Pancreas (tissue), 10 donors: Measurements from ENCODE around the gene SRPK2. TPM values are rescaled to one million over a fixed set of nuclear protein-coding genes. Genes with fewer than 3 reads are reported as not detected.
"Not testable (repeated sequence)": the region's sequence is repeated elsewhere in the genome, so short reads cannot be mapped to it uniquely, and the experiment has no call there.

Source experiments
- ATAC-seq, 4 donors: fragments of 200-7000 bp; cut with Tn5 transposase; one replicate each; pipeline versions ENCODE4 v1.8.0 to v1.9.1; 2020; ENCODE audit warnings: mild to moderate bottlenecking in 4 of 4, moderate library complexity in 4 of 4
- DNase-seq, 6 donors: peaks; one replicate each; pipeline ENCODE4 v3.0.0-alpha.2; 2020
- FAIRE-seq: peaks from 2 replicates; lab custom pipeline; 2012; peaks lifted over from hg19 to GRCh38; lab: Jason Lieb, UNC
- H3K27ac ChIP-seq, 4 donors: fragments of 200-600 bp; sonication (generic); 1 replicate in 3 of 4; 2 replicates in 1 of 4; pipeline versions ENCODE4 v1.5.0 to v1.8.0; 2020
- H3K27me3 ChIP-seq, 4 donors: fragments of 200-600 bp; one replicate each; pipeline ENCODE4 v1.8.0; 2021
- H3K36me3 ChIP-seq, 3 donors: fragments of 200-600 bp; sonication (generic) in 1 of 3; one replicate each; pipeline versions ENCODE4 v1.5.0 to v1.8.0; 2020 to 2021
- H3K4me1 ChIP-seq, 3 donors: fragments of 200-600 bp; one replicate each; pipeline ENCODE4 v1.8.0; 2021
- H3K4me3 ChIP-seq, 4 donors: fragments of 200-600 bp; sonication (generic) in 2 of 4; one replicate each; pipeline versions ENCODE4 v1.5.0 to v1.8.0; 2020 to 2021
- H3K9me3 ChIP-seq, 4 donors: fragments of 200-600 bp; one replicate each; pipeline ENCODE4 v1.8.0; 2021
- CTCF ChIP-seq, 4 donors: fragments of 200-600 bp; sonication (generic) in 3 of 4; IDR thresholded peaks; one replicate each; pipeline versions ENCODE4 v1.5.0 to v1.8.0; 2021; ENCODE audit warnings: antibody characterized with exemption in 4 of 4
- WGBS, 2 donors: extraction: QIAGEN DNeasy Blood & Tissue Kit; methylation state at CpG; one replicate each; pipeline ENCODE4 v1.1.7; 2013; 5-methylcytosine and 5-hydroxymethylcytosine counted together
- intact Hi-C, 3 donors: fragments of 100-400 bp; cut with DNase I; formaldehyde crosslinking; loops; one replicate each; pipeline versions ENCODE4 v1.11.1 to v1.14.2; 2022
- polyA plus RNA-seq, 2 donors: library from polyadenylated mRNA; stranded (reverse); fragments of 200-250 nt; gene quantifications; one replicate each; pipeline ENCODE4 v1.2.3, GENCODE V29; 2013
- total RNA-seq, 6 donors: library from RNA; stranded (reverse); fragmentation: NEBNext Ultra II Directional in 4 of 6; extraction: Animal tissue kit (Norgen Biotek cat#: 25700) in 4 of 6; gene quantifications; one replicate each; pipeline versions ENCODE4 v1.2.1 to v1.2.4, GENCODE V29; 2021 to 2023
- donor health status: healthy with polysubstance abuse.
- donor health status: DM: no; HTN: no; CAD: no; lungs with moderate emphysema.
- donor health status: DM: no; HTN: no; CAD: no.
- donor health status: control.
- donor health status: control.
- donor health status: Bipolar disorder and iron deficiency.
- donor health status: DM: yes; HTN: yes; CAD: no.
- donor health status: DM: no; HTN: no; CAD: no.
- donor health status: DM: no; HTN: no; CAD: no.
- donor health status: DM: yes; HTN: yes; CAD: no.

Gene SRPK2
- 10 to 100 TPM; 14.7 to 27.4 (median 17.2) TPM for total RNA-seq
- polyA plus RNA-seq, result 10 to 100 TPM in 1 of 2 donors, 1 to 10 TPM in 1; 6.5 to 12.2 TPM

GRCh38 chr7:105388356-105389087, at the start of gene SRPK2:
Gene SRPK2 (minus strand): TSS chr7:105388921.
- no peak for TF ChIP-seq CTCF (IDR thresholded peaks at IDR 0.05)
- H3K27ac ChIP-seq, result peak within 1 kb of the TSS; percentile 49 to 72 (median 55)
- H3K4me1 ChIP-seq, result peaks cover 0 to 6% (median 5%) of the 10 kb centered on the region in 3 donors
- WGBS, 2 donors, result 0 to 1% methylated on average over 23 to 98 of the region's 113 CpGs
- peak; percentile 88 to 90 (median 88) for ATAC-seq
- intact Hi-C loops, result no loop called here
- FAIRE-seq, result no peak
- no peaks in the 10 kb centered on the region for H3K9me3 ChIP-seq
- peak within 1 kb of the TSS; percentile 85 to 98 (median 92) for H3K4me3 ChIP-seq
- no peaks in the 10 kb centered on the region for H3K36me3 ChIP-seq
- peak; percentile 75 to 90 (median 78) for DNase-seq
- H3K27me3 ChIP-seq, result no peaks in the 10 kb centered on the region

- ATAC-seq (no peak), FAIRE-seq (no peak), DNase-seq (no peak)
- Histone ChIP-seq H3K36me3 (no peaks in the 10 kb centered on the region), H3K9me3 (no peaks in the 10 kb centered on the region), H3K27ac (no peak overlapping the region), H3K4me1 (no peaks in the 10 kb centered on the region), H3K27me3 (no peaks in the 10 kb centered on the region), H3K4me3 (no peak overlapping the region)
- no peak for TF ChIP-seq CTCF (IDR thresholded peaks at IDR 0.05)
- intact Hi-C loops, result no loop called here
- WGBS, 2 donors, result 99 to 100% methylated on average over 1 of the region's 1 CpG
Observed at GRCh38 chr7:105438254-105438653, 49.5 kb upstream of the SRPK2 start.

- H3K4me1 ChIP-seq, H3K36me3 ChIP-seq, FAIRE-seq, ATAC-seq, H3K27me3 ChIP-seq, DNase-seq, H3K27ac ChIP-seq, H3K9me3 ChIP-seq, H3K4me3 ChIP-seq, intact Hi-C loops: not testable (repeated sequence)
- WGBS, 2 donors, result 91 to 92% methylated on average over 6 of the region's 6 CpGs
Observed at GRCh38 chr7:105437356-105437755, 48.6 kb upstream of the SRPK2 start.

- Histone ChIP-seq H3K27ac (peak overlapping the region in 1 of 4 donors; percentile 36), H3K4me1 (peaks cover 0 to 4% (median 0%) of the 10 kb centered on the region in 3 donors), H3K9me3 (no peaks in the 10 kb centered on the region), H3K27me3 (no peaks in the 10 kb centered on the region), H3K36me3 (no peaks in the 10 kb centered on the region), H3K4me3 (no peak overlapping the region)
- FAIRE-seq (no peak), ATAC-seq (peak; percentile 66 to 84 (median 80)), DNase-seq (peak in 2 of 6 donors; percentile 32 to 33)
- intact Hi-C loops, result no loop called here
- WGBS, 2 donors, result 10 to 11% methylated on average over 4 of the region's 4 CpGs
- peak in 2 of 4 donors; percentile 8 to 31 for TF ChIP-seq CTCF (IDR thresholded peaks at IDR 0.05)
Observed at GRCh38 chr7:105429746-105430612, 41.3 kb upstream of the SRPK2 start.

- Histone ChIP-seq H3K27me3 (no peaks in the 10 kb centered on the region), H3K9me3 (no peaks in the 10 kb centered on the region), H3K4me1 (peaks cover 0 to 4% (median 0%) of the 10 kb centered on the region in 3 donors), H3K27ac (no peak overlapping the region), H3K36me3 (no peaks in the 10 kb centered on the region), H3K4me3 (no peak overlapping the region)
- DNase-seq (no peak), FAIRE-seq (no peak), ATAC-seq (no peak)
- 55 to 65% methylated on average over 2 of the region's 2 CpGs for WGBS, 2 donors
- TF ChIP-seq CTCF (IDR thresholded peaks at IDR 0.05), result no peak
- intact Hi-C loops, result no loop called here
Observed at GRCh38 chr7:105426606-105427146, 38.0 kb upstream of the SRPK2 start.
